Measurements from ENCODE around the gene TMEM81. TPM values are rescaled to one million over a fixed set of nuclear protein-coding genes. Genes with fewer than 3 reads are reported as not detected.
A peak's percentile ranks its signal among the peaks of the same experiment; 100 is the strongest.

TMEM81 gene
- total RNA-seq, 3 donors from 2014 or later (not counting 1 experiment from before 2014, with no cell fraction given), result 1.8 to 3.5 (median 2.5) TPM

DNA sequence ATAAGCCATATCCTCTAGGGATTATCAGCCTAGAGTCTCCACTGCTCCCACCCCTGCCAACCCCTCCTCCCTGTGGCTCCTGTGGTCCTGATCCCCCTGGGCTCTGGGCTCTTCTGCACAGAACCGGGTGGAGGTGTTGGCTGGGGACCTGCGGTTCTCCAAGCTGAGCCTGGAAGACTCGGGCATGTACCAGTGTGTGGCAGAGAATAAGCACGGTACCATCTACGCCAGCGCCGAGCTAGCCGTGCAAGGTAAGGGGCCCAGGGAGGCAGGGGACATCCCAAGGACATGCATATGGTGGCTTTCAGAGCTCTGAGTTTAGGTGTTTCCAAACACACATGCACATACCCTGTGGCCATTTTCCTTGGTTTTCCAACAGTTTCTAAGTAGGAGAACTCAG, 21.9 kb downstream of the TMEM81 start:
- no peaks in the 10 kb centered on the region for H3K36me3 ChIP-seq (ENCODE audit: control insufficient read depth, insufficient read depth, low read length)
- peaks cover 0 to 4% of the 10 kb centered on the region in 2 donors for H3K27me3 Mint-ChIP-seq (ENCODE audit: low read depth in 2 of 2)
- DNase-seq, result no peak
- WGBS (ENCODE audit: insufficient coverage), result 95% methylated on average over 8 of the region's 8 CpGs
- no peak overlapping the region for H3K27ac ChIP-seq (ENCODE audit: low read length)
- H3K36me3 Mint-ChIP-seq, result no peaks in the 10 kb centered on the region
- H3K27ac Mint-ChIP-seq, result no peak overlapping the region
- no peak overlapping the region for H3K4me3 Mint-ChIP-seq
- intact Hi-C loops (cut with micrococcal nuclease), result loop anchor here (10.0 kb wide), 2 partner anchors 88 to 182 kb away; no protein-coding TSS in a partner anchor
- no peak for ATAC-seq
- H3K4me1 Mint-ChIP-seq, result no peaks in the 10 kb centered on the region
- TF ChIP-seq, protein P1, sequence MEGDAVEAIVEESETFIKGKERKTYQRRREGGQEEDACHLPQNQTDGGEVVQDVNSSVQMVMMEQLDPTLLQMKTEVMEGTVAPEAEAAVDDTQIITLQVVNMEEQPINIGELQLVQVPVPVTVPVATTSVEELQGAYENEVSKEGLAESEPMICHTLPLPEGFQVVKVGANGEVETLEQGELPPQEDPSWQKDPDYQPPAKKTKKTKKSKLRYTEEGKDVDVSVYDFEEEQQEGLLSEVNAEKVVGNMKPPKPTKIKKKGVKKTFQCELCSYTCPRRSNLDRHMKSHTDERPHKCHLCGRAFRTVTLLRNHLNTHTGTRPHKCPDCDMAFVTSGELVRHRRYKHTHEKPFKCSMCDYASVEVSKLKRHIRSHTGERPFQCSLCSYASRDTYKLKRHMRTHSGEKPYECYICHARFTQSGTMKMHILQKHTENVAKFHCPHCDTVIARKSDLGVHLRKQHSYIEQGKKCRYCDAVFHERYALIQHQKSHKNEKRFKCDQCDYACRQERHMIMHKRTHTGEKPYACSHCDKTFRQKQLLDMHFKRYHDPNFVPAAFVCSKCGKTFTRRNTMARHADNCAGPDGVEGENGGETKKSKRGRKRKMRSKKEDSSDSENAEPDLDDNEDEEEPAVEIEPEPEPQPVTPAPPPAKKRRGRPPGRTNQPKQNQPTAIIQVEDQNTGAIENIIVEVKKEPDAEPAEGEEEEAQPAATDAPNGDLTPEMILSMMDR (IDR thresholded peaks at IDR 0.05), result no peak
- no peak overlapping the region for H3K4me3 ChIP-seq (ENCODE audit: low read length)
- no peaks in the 10 kb centered on the region for H3K9me3 ChIP-seq (ENCODE audit: control insufficient read depth, insufficient read depth, low read length)
- no peaks in the 10 kb centered on the region for H3K27me3 ChIP-seq (ENCODE audit: control insufficient read depth, insufficient read depth, low read length)
- peaks cover 6% of the 10 kb centered on the region for H3K4me1 ChIP-seq (ENCODE audit: control insufficient read depth, insufficient read depth, low read length)
- no peaks in the 10 kb centered on the region for H3K9me3 Mint-ChIP-seq

- 47% methylated on average over 13 of the region's 13 CpGs for WGBS (ENCODE audit: insufficient coverage)
- H3K4me3 Mint-ChIP-seq, result no peak overlapping the region
- DNase-seq, result peak; percentile 52 to 82
- H3K9me3 Mint-ChIP-seq, result no peaks in the 10 kb centered on the region
- H3K27me3 ChIP-seq (ENCODE audit: control insufficient read depth, insufficient read depth, low read length), result no peaks in the 10 kb centered on the region
- no peak overlapping the region for H3K4me3 ChIP-seq (ENCODE audit: low read length)
- no peaks in the 10 kb centered on the region for H3K9me3 ChIP-seq (ENCODE audit: control insufficient read depth, insufficient read depth, low read length)
- H3K27me3 Mint-ChIP-seq (ENCODE audit: low read depth in 2 of 2), result peaks cover 0 to 4% of the 10 kb centered on the region in 2 donors
- TF ChIP-seq, protein P1 (IDR thresholded peaks at IDR 0.05), result peak; percentile 68
- peaks cover 6% of the 10 kb centered on the region for H3K4me1 ChIP-seq (ENCODE audit: control insufficient read depth, insufficient read depth, low read length)
- no peak overlapping the region for H3K27ac ChIP-seq (ENCODE audit: low read length)
- H3K27ac Mint-ChIP-seq, result no peak overlapping the region
- ATAC-seq, result peak; percentile 67 to 82 (median 81)
- H3K36me3 Mint-ChIP-seq, result no peaks in the 10 kb centered on the region
- intact Hi-C loops (cut with micrococcal nuclease), result loop anchor here (10.0 kb wide), 2 partner anchors 87 to 183 kb away; no protein-coding TSS in a partner anchor
- no peaks in the 10 kb centered on the region for H3K36me3 ChIP-seq (ENCODE audit: control insufficient read depth, insufficient read depth, low read length)
- H3K4me1 Mint-ChIP-seq, result no peaks in the 10 kb centered on the region
Observed at GRCh38 chr1:205061665-205062069, 22.6 kb downstream of the TMEM81 start.

- Mint-ChIP-seq H3K27ac (no peak overlapping the region), H3K4me1 (no peaks in the 10 kb centered on the region), H3K27me3 (ENCODE audit: low read depth in 2 of 2) (peaks cover 0 to under 1% of the 10 kb centered on the region in 2 donors), H3K9me3 (no peaks in the 10 kb centered on the region), H3K36me3 (no peaks in the 10 kb centered on the region), H3K4me3 (no peak overlapping the region)
- H3K27me3 ChIP-seq (ENCODE audit: control insufficient read depth, insufficient read depth, low read length), result no peaks in the 10 kb centered on the region
- H3K27ac ChIP-seq (ENCODE audit: low read length), result no peak overlapping the region
- intact Hi-C loops (cut with micrococcal nuclease), result loop anchor here (10.0 kb wide), 2 partner anchors 86 to 184 kb away; no protein-coding TSS in a partner anchor
- H3K9me3 ChIP-seq (ENCODE audit: control insufficient read depth, insufficient read depth, low read length), result no peaks in the 10 kb centered on the region
- DNase-seq, result no peak
- H3K4me3 ChIP-seq (ENCODE audit: low read length), result no peak overlapping the region
- no peaks in the 10 kb centered on the region for H3K36me3 ChIP-seq (ENCODE audit: control insufficient read depth, insufficient read depth, low read length)
- TF ChIP-seq, protein P1 (IDR thresholded peaks at IDR 0.05), result no peak
- WGBS (ENCODE audit: insufficient coverage), result 87% methylated on average over 14 of the region's 14 CpGs
- ATAC-seq, result peak in 1 of 3 donors; percentile 1
- peaks cover 6% of the 10 kb centered on the region for H3K4me1 ChIP-seq (ENCODE audit: control insufficient read depth, insufficient read depth, low read length)
Observed at GRCh38 chr1:205061227-205061626, 23.0 kb downstream of the TMEM81 start.

DNA sequence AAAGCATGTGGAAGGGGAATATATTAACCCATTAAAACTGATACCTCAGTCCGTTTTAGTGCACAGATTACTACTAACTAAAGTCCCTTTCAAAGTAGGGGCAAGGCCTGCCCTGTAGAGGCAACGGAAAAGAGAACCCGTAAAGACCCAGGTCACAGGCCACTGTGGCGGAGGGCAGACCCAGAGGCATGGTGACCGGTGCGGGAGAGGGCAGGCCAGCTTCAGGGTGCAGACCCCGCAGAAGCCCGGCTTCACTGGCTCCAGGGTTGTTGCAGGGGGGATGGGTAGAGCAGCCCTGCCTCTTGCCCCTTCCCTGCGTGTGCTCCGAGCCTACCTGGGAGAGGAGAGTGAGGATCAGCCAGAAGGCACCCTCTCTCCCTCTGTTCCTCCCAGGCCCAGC, 23.5 kb downstream of the TMEM81 start:
- Histone ChIP-seq H3K36me3 (ENCODE audit: control insufficient read depth, insufficient read depth, low read length) (no peaks in the 10 kb centered on the region), H3K4me1 (ENCODE audit: control insufficient read depth, insufficient read depth, low read length) (peaks cover 6% of the 10 kb centered on the region), H3K27ac (ENCODE audit: low read length) (no peak overlapping the region), H3K27me3 (ENCODE audit: control insufficient read depth, insufficient read depth, low read length) (no peaks in the 10 kb centered on the region), H3K9me3 (ENCODE audit: control insufficient read depth, insufficient read depth, low read length) (no peaks in the 10 kb centered on the region), H3K4me3 (ENCODE audit: low read length) (no peak overlapping the region)
- DNase-seq (no peak), ATAC-seq (no peak)
- intact Hi-C loops (cut with micrococcal nuclease), result loop anchor here (10.0 kb wide), 2 partner anchors 86 to 184 kb away; no protein-coding TSS in a partner anchor
- H3K27ac Mint-ChIP-seq, result no peak overlapping the region
- H3K4me3 Mint-ChIP-seq, result no peak overlapping the region
- 95% methylated on average over 10 of the region's 10 CpGs for WGBS (ENCODE audit: insufficient coverage)
- H3K4me1 Mint-ChIP-seq, result no peaks in the 10 kb centered on the region
- H3K9me3 Mint-ChIP-seq, result no peaks in the 10 kb centered on the region
- H3K27me3 Mint-ChIP-seq (ENCODE audit: low read depth in 2 of 2), result no peaks in the 10 kb centered on the region
- TF ChIP-seq, protein P1 (IDR thresholded peaks at IDR 0.05), result no peak
- no peaks in the 10 kb centered on the region for H3K36me3 Mint-ChIP-seq
